HepG2 (cell line): ENCODE measurements around the gene COMMD7. TPM values are rescaled to one million over a fixed set of nuclear protein-coding genes. Genes with fewer than 3 reads are reported as not detected.

Experiments
- ARHGAP35 ChIP-seq: sonication (generic); formaldehyde crosslinking; IDR thresholded peaks from 2 replicates; pipeline ENCODE4 v1.9.0; 2022; ENCODE audit warnings: mild to moderate bottlenecking, inconsistent platforms, moderate library complexity, missing genetic modification reagents, borderline replicate concordance
- CENPT ChIP-seq: sonication (generic); formaldehyde crosslinking; IDR thresholded peaks from 2 replicates; pipeline ENCODE4 v1.8.0; 2022; ENCODE audit warnings: low read depth, mild to moderate bottlenecking, moderate library complexity, missing genetic modification reagents
- HNRNPK ChIP-seq: fragments of 200-400 bp; formaldehyde crosslinking; IDR thresholded peaks from 2 replicates; pipeline ENCODE4 v1.6.1; 2018; ENCODE audit warnings: low read length, low read depth, moderate library complexity, mild to moderate bottlenecking; ENCODE audit not compliant: poor library complexity, severe bottlenecking
- MAX ChIP-seq: IDR thresholded peaks from 2 replicates; pipeline ENCODE4 v1.6.1; 2012; ENCODE audit warnings: inconsistent platforms
- MED1 ChIP-seq: sonication (generic); formaldehyde crosslinking; IDR thresholded peaks from 2 replicates; pipeline ENCODE4 v1.4.0; 2020; ENCODE audit warnings: missing genetic modification reagents
- NCOA2 ChIP-seq: sonication (generic); formaldehyde crosslinking; IDR thresholded peaks from 2 replicates; pipeline ENCODE4 v1.8.0; 2022; ENCODE audit warnings: inconsistent platforms
- SNAI1 ChIP-seq: sonication (generic); formaldehyde crosslinking; IDR thresholded peaks from 2 replicates; pipeline ENCODE4 v1.5.0; 2020; ENCODE audit warnings: mild to moderate bottlenecking, missing genetic modification reagents, borderline replicate concordance
- XBP1 ChIP-seq: sonication (generic); formaldehyde crosslinking; IDR thresholded peaks from 2 replicates; pipeline ENCODE4 v1.5.0; 2020; ENCODE audit warnings: missing genetic modification reagents
- ZNF280D ChIP-seq: sonication (generic); formaldehyde crosslinking; IDR thresholded peaks from 2 replicates; pipeline ENCODE4 v1.5.1; 2020; ENCODE audit warnings: mild to moderate bottlenecking, missing genetic modification reagents
- ZNF567 ChIP-seq: sonication (generic); formaldehyde crosslinking; IDR thresholded peaks from 2 replicates; pipeline ENCODE4 v1.8.1; 2023; ENCODE audit warnings: mild to moderate bottlenecking, missing genetic modification reagents, borderline replicate concordance
- ZNF616 ChIP-seq: sonication (generic); formaldehyde crosslinking; IDR thresholded peaks from 2 replicates; pipeline ENCODE4 v1.5.0; 2020; ENCODE audit warnings: low read depth, mild to moderate bottlenecking, missing genetic modification reagents
- ZNF776 ChIP-seq: sonication (generic); formaldehyde crosslinking; IDR thresholded peaks from 2 replicates; pipeline ENCODE4 v1.4.0; 2020; ENCODE audit warnings: mild to moderate bottlenecking, missing genetic modification reagents
- ZSCAN20 ChIP-seq: sonication (generic); formaldehyde crosslinking; IDR thresholded peaks from 2 replicates; pipeline ENCODE4 v1.4.0; 2020; ENCODE audit warnings: missing genetic modification reagents, mild to moderate bottlenecking, borderline replicate concordance
- polyA plus RNA-seq, 8 experiments: library from polyadenylated mRNA; depleted of rRNA in 3 of 8; stranded (reverse) in 7 of 8; unstranded in 1 of 8; fragments of >200 nt; fragmentation: Illumina TruSeq in 4 of 8; extraction: Trizol in 4 of 8; gene quantifications; 2 replicates each; pipeline versions ENCODE4 v1.2.1 to v1.2.3, GENCODE V29; 2011 to 2016; ENCODE audit warnings: low read depth in 4 of 8, missing spikeins in 1 of 8, mixed read lengths in 1 of 8; ENCODE audit not compliant: insufficient read depth in 1 of 8
- total RNA-seq, 5 experiments: library from RNA; depleted of rRNA; stranded (reverse); fragments of >200 nt; fragmentation: Illumina TruSeq; extraction: Trizol; gene quantifications; 2 replicates each; pipeline ENCODE4 v1.2.3, GENCODE V29; 2016; ENCODE audit warnings: low read depth in 1 of 5
- TF ChIP-seq, protein P1 (sequence below): sonication (generic); formaldehyde crosslinking; IDR thresholded peaks from 2 replicates; pipeline ENCODE4 v1.4.0; 2020; ENCODE audit warnings: missing genetic modification reagents
- TF ChIP-seq, protein P2 (sequence below): IDR thresholded peaks from 2 replicates; pipeline ENCODE4 v1.6.1; 2016; ENCODE audit warnings: mild to moderate bottlenecking
- TF ChIP-seq, protein P3 (sequence below): sonication (generic); formaldehyde crosslinking; IDR thresholded peaks from 2 replicates; pipeline ENCODE4 v1.4.0; 2020; ENCODE audit warnings: missing genetic modification reagents, borderline replicate concordance

COMMD7 gene
- total and polyA plus RNA-seq, 2 of the 13 experiments (the other 11 are each of a cell fraction or from before 2014, with no cell fraction given): 42.1 to 53.3 TPM

DNA sequence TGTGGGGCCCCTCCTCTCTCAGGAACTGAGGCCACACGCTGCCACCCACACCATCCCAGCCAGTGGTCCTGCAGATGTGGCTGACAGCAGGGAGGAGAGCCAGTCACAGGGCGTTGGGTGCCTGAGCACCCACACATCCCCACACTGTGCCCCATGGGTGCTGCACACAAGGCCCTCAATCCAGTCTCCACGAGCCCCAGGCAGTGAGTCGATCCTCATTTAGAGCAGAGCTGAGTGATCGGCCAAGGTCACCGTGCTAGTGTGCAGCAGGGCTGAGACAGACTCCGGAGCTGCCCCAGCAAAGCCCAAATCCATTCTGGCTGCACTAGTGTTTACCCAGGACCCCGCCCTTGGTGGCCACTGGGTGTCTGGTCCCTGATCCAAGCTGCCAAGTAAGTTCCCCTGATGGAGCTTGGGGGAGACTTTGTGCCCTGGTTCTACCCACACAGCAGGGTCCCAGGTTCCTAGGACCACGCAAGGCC, 78.5 kb downstream of the COMMD7 start (continued):
- TF ChIP-seq, protein P1, sequence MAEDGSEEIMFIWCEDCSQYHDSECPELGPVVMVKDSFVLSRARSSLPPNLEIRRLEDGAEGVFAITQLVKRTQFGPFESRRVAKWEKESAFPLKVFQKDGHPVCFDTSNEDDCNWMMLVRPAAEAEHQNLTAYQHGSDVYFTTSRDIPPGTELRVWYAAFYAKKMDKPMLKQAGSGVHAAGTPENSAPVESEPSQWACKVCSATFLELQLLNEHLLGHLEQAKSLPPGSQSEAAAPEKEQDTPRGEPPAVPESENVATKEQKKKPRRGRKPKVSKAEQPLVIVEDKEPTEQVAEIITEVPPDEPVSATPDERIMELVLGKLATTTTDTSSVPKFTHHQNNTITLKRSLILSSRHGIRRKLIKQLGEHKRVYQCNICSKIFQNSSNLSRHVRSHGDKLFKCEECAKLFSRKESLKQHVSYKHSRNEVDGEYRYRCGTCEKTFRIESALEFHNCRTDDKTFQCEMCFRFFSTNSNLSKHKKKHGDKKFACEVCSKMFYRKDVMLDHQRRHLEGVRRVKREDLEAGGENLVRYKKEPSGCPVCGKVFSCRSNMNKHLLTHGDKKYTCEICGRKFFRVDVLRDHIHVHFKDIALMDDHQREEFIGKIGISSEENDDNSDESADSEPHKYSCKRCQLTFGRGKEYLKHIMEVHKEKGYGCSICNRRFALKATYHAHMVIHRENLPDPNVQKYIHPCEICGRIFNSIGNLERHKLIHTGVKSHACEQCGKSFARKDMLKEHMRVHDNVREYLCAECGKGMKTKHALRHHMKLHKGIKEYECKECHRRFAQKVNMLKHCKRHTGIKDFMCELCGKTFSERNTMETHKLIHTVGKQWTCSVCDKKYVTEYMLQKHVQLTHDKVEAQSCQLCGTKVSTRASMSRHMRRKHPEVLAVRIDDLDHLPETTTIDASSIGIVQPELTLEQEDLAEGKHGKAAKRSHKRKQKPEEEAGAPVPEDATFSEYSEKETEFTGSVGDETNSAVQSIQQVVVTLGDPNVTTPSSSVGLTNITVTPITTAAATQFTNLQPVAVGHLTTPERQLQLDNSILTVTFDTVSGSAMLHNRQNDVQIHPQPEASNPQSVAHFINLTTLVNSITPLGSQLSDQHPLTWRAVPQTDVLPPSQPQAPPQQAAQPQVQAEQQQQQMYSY (CRISPR knock-in tag): 0 out of 2 replicates have a peak, but pooled peaks have one; percentile 35
- TF ChIP-seq HNRNPK: no peak
- TF ChIP-seq, protein P2, sequence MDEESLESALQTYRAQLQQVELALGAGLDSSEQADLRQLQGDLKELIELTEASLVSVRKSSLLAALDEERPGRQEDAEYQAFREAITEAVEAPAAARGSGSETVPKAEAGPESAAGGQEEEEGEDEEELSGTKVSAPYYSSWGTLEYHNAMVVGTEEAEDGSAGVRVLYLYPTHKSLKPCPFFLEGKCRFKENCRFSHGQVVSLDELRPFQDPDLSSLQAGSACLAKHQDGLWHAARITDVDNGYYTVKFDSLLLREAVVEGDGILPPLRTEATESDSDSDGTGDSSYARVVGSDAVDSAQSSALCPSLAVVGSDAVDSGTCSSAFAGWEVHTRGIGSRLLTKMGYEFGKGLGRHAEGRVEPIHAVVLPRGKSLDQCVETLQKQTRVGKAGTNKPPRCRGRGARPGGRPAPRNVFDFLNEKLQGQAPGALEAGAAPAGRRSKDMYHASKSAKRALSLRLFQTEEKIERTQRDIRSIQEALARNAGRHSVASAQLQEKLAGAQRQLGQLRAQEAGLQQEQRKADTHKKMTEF (CRISPR knock-in tag): peak; percentile 49; the same call in 1 of the 2 replicates
- TF ChIP-seq ZNF616 (CRISPR knock-in tag): no peak
- no peak for TF ChIP-seq XBP1 (CRISPR knock-in tag)
- 0 out of 2 replicates have a peak, but pooled peaks have one; percentile 2 for TF ChIP-seq ZNF280D (CRISPR knock-in tag)
- TF ChIP-seq ZNF567: peak; percentile 63; the same call in 1 of the 2 replicates
- peak; percentile 57; the same call in 1 of the 2 replicates for TF ChIP-seq MAX
- TF ChIP-seq ZNF776 (CRISPR knock-in tag): no peak
- no peak for TF ChIP-seq SNAI1
- TF ChIP-seq ZSCAN20 (CRISPR knock-in tag): 0 out of 2 replicates have a peak, but pooled peaks have one; percentile 65
- TF ChIP-seq, protein P3, sequence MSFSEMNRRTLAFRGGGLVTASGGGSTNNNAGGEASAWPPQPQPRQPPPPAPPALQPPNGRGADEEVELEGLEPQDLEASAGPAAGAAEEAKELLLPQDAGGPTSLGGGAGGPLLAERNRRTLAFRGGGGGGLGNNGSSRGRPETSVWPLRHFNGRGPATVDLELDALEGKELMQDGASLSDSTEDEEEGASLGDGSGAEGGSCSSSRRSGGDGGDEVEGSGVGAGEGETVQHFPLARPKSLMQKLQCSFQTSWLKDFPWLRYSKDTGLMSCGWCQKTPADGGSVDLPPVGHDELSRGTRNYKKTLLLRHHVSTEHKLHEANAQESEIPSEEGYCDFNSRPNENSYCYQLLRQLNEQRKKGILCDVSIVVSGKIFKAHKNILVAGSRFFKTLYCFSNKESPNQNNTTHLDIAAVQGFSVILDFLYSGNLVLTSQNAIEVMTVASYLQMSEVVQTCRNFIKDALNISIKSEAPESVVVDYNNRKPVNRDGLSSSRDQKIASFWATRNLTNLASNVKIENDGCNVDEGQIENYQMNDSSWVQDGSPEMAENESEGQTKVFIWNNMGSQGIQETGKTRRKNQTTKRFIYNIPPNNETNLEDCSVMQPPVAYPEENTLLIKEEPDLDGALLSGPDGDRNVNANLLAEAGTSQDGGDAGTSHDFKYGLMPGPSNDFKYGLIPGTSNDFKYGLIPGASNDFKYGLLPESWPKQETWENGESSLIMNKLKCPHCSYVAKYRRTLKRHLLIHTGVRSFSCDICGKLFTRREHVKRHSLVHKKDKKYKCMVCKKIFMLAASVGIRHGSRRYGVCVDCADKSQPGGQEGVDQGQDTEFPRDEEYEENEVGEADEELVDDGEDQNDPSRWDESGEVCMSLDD (CRISPR knock-in tag): 0 out of 2 replicates have a peak, but pooled peaks have one; percentile 38
- 0 out of 2 replicates have a peak, but pooled peaks have one; percentile 32 for TF ChIP-seq ARHGAP35
- TF ChIP-seq CENPT (CRISPR knock-in tag): 0 out of 2 replicates have a peak, but pooled peaks have one; percentile 36
- peak; percentile 59; the same call in 1 of the 2 replicates for TF ChIP-seq MED1 (CRISPR knock-in tag)
- no peak for TF ChIP-seq NCOA2 (CRISPR knock-in tag)
